CD4-positive, alpha-beta T cell treated with Interleukin-10 for 1 hour (primary cell): ENCODE results near the gene FREM1.

Source experiments
- DNase-seq: peaks from one replicate; pipeline ENCODE4 v3.0.0-alpha.2; 2020

The FREM1 gene

DNA sequence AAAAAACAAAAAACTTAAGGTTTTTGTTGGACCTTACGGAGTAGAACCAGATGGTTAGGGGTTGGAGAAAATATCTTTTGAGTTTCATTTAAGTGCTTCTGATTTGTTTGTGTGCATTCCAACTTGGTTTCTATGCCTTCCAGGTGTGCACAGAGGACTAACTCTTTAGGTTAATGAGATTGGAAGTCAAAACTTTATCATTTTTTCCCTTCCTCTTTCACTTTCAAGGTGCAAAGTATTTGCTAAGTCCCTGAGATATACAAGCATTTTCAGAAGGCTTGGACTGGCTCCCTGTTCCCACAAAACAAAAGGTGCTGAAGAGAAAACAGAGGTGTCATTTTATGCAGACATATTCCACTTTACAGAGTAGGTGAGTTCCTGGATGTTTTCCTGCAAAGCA lies 157.4 kb downstream of the FREM1 start:
- DNase-seq, result no peak

- DNase-seq, result no peak
Observed at GRCh38 chr9:14752271-14752670, 158.0 kb downstream of the FREM1 start.

GRCh38 chr9:14750821-14751220 lies 159.4 kb downstream of the FREM1 start:
- no peak for DNase-seq

DNA sequence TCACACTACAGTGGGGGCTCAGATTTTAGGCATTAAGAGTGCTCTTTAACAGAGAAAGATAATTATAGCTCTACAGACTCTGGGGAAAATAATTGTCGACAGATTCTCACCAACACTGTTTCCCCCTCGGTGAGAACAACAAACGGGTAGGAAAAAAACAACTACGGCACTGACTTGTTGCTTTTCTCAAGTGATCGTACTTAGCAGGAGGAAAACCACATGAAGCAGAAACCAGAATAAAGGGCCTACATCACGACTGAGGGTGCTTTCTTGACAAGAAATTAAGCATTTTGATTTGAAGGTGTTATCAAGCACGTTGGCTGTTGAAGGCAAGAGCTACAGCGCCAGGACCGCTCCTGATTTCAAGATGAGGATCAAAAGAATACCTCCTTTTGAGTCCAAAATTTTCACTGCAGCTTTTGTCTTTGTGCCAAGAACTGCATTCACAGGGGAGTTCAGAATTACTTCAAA lies 160.5 kb downstream of the FREM1 start:
- DNase-seq, result peak; percentile 9

- no peak for DNase-seq
Observed at GRCh38 chr9:14748373-14748772, 161.9 kb downstream of the FREM1 start.

DNA sequence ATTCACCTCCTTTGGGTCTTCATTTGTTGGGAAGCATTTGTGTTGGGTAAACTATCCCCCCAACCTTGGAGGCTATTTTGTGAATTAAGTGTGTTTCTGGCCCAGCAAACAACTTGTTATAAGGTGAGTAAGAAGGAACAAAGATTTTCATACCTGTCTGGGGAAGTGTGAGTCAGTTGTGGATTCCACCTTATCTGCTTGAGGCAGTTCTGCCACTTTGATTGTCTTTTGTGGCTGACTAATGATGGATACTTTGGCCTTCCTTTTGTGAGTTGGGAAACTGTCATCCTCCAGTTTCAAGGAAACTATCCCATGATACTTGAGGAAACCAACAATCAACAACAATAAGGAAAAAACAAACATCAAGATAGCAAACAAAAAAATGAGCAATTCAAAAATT lies 163.1 kb downstream of the FREM1 start:
- DNase-seq, result no peak

- no peak for DNase-seq
Observed at GRCh38 chr9:14746626-14747025, 163.6 kb downstream of the FREM1 start.

DNA sequence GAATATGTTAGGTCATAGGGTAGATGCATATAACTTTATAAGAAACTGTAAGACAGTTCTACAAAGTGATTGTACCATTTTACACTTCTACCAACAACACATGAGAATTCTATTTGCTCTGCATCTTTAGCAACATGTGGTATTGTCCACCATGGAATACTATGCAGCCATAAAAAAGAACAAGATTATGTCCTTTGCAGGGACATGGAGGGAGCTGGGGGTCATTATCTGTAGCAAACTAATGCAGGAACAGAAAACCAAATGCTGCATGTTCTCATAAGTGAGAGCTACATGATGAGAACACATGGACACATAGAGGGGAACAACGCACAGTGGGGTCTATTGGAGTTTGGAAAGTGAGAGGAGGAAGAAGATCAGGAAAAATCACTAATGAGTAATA lies 165.5 kb downstream of the FREM1 start:
- DNase-seq, result no peak

DNA sequence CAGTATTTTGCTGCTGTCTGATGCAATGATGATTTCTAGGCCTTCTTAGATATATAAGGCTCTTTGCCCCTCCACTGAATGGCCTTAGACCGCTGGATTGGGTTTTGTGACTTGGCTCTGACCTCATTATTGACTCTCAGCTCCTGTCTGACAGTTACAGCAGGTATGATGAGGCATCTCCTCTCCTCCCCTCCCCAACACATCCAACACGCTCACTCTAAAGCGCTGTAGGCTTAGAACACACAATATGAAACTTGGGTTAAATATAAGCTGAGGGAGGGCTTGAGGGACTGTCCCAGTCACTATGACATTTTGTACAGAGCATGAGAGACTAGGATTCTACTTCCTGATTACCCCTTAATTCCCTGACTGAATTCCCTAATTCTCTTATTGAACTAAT lies 168.9 kb downstream of the FREM1 start:
- no peak for DNase-seq

DNA sequence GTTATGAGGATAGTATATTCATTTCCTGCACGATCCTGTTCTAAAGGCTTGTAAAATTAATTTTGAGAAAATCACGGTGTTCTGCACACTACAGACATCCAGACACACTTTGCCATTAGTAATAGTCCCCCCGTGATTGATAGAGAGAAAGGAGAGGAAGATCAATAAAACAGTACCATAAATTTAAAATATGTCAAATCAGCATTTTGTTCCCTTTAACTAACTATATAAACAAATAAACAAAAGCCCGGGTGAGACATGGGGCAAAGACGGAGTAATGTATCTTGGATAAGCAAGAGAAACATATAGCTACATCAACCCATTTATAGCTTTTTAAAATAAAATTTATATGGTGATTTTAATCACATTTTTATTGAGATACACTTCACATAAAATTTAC lies 177.1 kb downstream of the FREM1 start:
- no peak for DNase-seq

GRCh38 chr9:14731294-14731981 lies 178.8 kb downstream of the FREM1 start:
- no peak for DNase-seq

DNA sequence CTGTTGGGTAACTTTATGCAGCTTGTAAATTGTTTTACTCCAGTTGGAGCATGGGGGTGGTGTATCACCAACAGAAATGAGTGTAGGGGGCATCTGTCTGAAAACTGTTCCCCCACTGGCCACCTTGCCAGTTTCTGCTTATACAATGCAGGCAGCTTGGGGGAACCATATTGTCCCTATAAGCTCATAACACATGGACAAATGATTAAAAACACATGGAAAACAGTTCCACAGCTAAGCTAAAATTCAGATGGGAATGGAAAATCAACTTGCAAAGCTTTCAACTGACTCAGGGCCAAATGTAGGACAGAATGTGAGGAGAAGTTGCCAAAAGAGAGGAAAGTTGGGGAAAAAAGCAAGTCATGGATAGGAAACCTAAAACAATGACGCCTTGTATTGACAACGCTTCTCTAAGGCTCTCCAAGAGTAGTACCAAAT lies 179.7 kb downstream of the FREM1 start:
- DNase-seq, result no peak

GRCh38 chr9:14723301-14723700 lies 186.9 kb downstream of the FREM1 start:
- no peak for DNase-seq

- no peak for DNase-seq
Observed at GRCh38 chr9:14722391-14723035, 187.7 kb downstream of the FREM1 start, which contains the start of gene CER1. CER1 (minus strand) TSS chr9:14722733; CDS start chr9:14722672, 61 bp downstream.

GRCh38 chr9:14719231-14719923 lies 190.9 kb downstream of the FREM1 start:
- DNase-seq, result no peak

- no peak for DNase-seq
Observed at GRCh38 chr9:14715102-14715501, 195.1 kb downstream of the FREM1 start.

DNA sequence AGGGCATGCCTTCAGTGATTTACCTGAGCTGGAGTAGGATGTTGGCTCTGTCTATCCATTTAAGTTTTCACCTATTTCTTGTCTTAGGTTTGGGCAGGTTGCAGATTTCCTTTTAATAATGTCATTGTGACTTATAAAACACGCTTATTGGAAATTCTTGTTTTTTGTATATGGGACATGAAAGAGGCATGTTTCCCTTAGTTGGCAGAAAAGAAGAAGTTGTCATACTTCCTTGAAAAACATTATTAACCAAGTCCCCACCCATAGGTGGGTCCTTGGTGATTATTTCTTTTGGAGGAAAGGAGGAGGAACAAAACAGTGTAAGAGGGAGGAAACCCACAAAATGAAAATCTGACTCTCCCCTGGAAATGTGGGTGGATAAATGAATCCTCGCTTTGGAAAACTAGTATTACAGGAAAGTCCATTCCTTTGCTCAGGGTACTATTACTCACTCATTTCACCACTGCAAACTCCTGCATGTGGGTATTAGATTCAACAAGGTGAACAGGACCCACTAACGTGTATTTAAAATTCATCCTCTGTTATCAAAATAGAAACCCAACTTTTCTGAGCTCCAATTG lies 197.0 kb downstream of the FREM1 start:
- DNase-seq, result no peak

- DNase-seq, result no peak
Observed at GRCh38 chr9:14710804-14711203, 199.4 kb downstream of the FREM1 start.

- DNase-seq, result no peak
Observed at GRCh38 chr9:14706530-14707140, 203.6 kb downstream of the FREM1 start.

DNA sequence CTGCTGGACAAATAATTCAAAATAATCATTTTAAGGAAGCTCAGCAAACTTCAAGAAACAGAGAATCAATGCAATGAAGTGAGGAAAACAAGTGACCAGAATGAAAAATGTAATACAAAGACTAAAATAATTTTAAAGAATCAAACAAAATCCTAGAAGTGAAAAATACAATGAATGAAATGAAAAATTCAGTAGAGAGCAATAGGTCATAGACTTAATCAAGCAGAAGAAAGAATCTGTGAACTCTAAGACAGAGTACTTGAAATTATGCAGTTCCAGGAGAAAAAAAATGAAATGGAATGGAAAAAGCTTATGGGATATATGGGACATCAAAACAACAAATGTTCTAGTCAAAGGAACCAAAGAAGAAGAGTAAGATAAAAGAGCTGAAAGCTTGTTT lies 205.1 kb downstream of the FREM1 start:
- no peak for DNase-seq

DNA sequence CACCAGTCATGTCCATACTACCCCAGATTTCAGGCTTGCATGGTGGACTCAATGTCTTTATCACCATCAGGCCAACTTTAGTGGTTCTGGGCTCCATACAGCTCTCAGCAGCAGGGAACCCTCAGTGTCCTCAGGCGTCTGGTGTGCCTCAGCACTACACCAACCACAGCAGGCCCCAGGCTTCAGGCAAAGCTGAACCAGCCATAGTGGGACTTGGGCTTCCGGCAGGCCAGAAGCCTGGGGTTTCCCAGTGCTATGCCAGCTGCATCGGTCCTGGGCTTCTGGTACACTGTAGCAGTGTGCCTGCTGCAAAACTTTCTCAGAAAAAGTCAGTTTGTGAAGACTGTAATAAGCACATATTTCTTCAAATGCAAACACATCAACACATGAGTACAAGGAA lies 205.9 kb downstream of the FREM1 start:
- no peak for DNase-seq

GRCh38 chr9:14702200-14702720 lies 208.0 kb downstream of the FREM1 start:
- DNase-seq, result no peak
